GM19397 (cell line): ENCODE results near the gene LIPE.

Source experiments
- ATAC-seq: cut with Tn5 transposase; IDR thresholded peaks from one replicate; pipeline ENCODE4 v1.9.1; 2021; ENCODE audit warnings: mild to moderate bottlenecking, moderate library complexity; ENCODE audit not compliant: unreplicated experiment

Gene LIPE

GRCh38 chr19:42386974-42387707 lies 40.0 kb downstream of the LIPE start:
- no peak for ATAC-seq

GRCh38 chr19:42380155-42380554 lies 47.0 kb downstream of the LIPE start:
- no peak for ATAC-seq

- ATAC-seq = no peak
These were observed 48.7 kb downstream of the LIPE start for GRCh38 chr19:42378225-42379215.

- ATAC-seq = no peak
These were observed 51.0 kb downstream of the LIPE start for GRCh38 chr19:42376177-42376555.

- no peak for ATAC-seq
These were observed 51.6 kb downstream of the LIPE start for GRCh38 chr19:42375415-42376176.

- no peak for ATAC-seq
These were observed 52.3 kb downstream of the LIPE start for GRCh38 chr19:42374826-42375376.

GRCh38 chr19:42370626-42371175 lies 56.5 kb downstream of the LIPE start:
- no peak for ATAC-seq

- no peak for ATAC-seq
These were observed 57.1 kb downstream of the LIPE start for GRCh38 chr19:42370068-42370520.

- ATAC-seq = no peak
These were observed 57.6 kb downstream of the LIPE start for GRCh38 chr19:42369433-42370067.

GRCh38 chr19:42368765-42369164 lies 58.4 kb downstream of the LIPE start:
- no peak for ATAC-seq

GRCh38 chr19:42368360-42368759 lies 58.8 kb downstream of the LIPE start:
- no peak for ATAC-seq

GRCh38 chr19:42367929-42368328 lies 59.3 kb downstream of the LIPE start:
- no peak for ATAC-seq

GRCh38 chr19:42366673-42367072 lies 60.5 kb downstream of the LIPE start:
- no peak for ATAC-seq

- no peak for ATAC-seq
These were observed 63.4 kb downstream of the LIPE start for GRCh38 chr19:42363614-42364346.

- no peak for ATAC-seq
These were observed 64.2 kb downstream of the LIPE start for GRCh38 chr19:42362891-42363440.

GRCh38 chr19:42362342-42362741 lies 64.8 kb downstream of the LIPE start:
- ATAC-seq = no peak

- ATAC-seq = no peak
These were observed 65.7 kb downstream of the LIPE start for GRCh38 chr19:42361545-42361910.

- ATAC-seq = no peak
These were observed 66.2 kb downstream of the LIPE start for GRCh38 chr19:42360787-42361544.
